Epithelial cell of esophagus (primary cell): ENCODE measurements around the gene EDEM1.

Source experiments
- DNase-seq: peaks from one replicate; pipeline ENCODE4 v3.0.0; 2010; ENCODE audit warnings: low read depth
- H3K4me3 ChIP-seq: 2 replicates; pipeline ENCODE4 v1.5.1; 2011; ENCODE audit warnings: mild to moderate bottlenecking, low read length, control low read depth
- CTCF ChIP-seq: IDR thresholded peaks from 2 replicates; pipeline ENCODE4 v1.5.1; 2011; ENCODE audit warnings: low read depth, mild to moderate bottlenecking, low read length, control low read depth, inconsistent platforms; ENCODE audit not compliant: insufficient read depth; ENCODE audit errors: missing control alignments

EDEM1 gene

GRCh38 chr3:5214352-5214751 lies 26.8 kb downstream of the EDEM1 start:
- no peak for DNase-seq
- H3K4me3 ChIP-seq, result no peak overlapping the region
- TF ChIP-seq CTCF, result no peak

GRCh38 chr3:5217824-5218595 lies 30.5 kb downstream of the EDEM1 start:
- DNase-seq, result no peak
- TF ChIP-seq CTCF, result no peak

GRCh38 chr3:5218815-5219214 lies 31.3 kb downstream of the EDEM1 start:
- H3K4me3 ChIP-seq, result no peak overlapping the region
- no peak for TF ChIP-seq CTCF
- no peak for DNase-seq

More at GRCh38 chr3:5217824-5218595, 30.5 kb downstream of the EDEM1 start:
- no peak overlapping the region for H3K4me3 ChIP-seq

- no peak for TF ChIP-seq CTCF
- H3K4me3 ChIP-seq, result no peak overlapping the region
- DNase-seq, result no peak
These were observed 31.7 kb downstream of the EDEM1 start for GRCh38 chr3:5219216-5219615.

- no peak overlapping the region for H3K4me3 ChIP-seq
- no peak for DNase-seq
- TF ChIP-seq CTCF, result no peak
These were observed 32.7 kb downstream of the EDEM1 start for GRCh38 chr3:5220193-5220592.

- DNase-seq, result no peak
- TF ChIP-seq CTCF, result no peak
- H3K4me3 ChIP-seq, result no peak overlapping the region
These were observed 33.3 kb downstream of the EDEM1 start for GRCh38 chr3:5220667-5221431.
